Progenitor cell of endocrine pancreas (in vitro differentiated cells): ENCODE measurements around the gene CPLX1. TPM values are rescaled to one million over a fixed set of nuclear protein-coding genes. Genes with fewer than 3 reads are reported as not detected.

Experiments
- DNase-seq: peaks from one replicate; pipeline ENCODE4 v3.0.0; 2021; ENCODE audit warnings: low spot score; ENCODE audit not compliant: unreplicated experiment
- H3K27ac Mint-ChIP-seq: 2 replicates; pipeline ENCODE4 v1.8.0; 2021; ENCODE audit warnings: mild to moderate bottlenecking, moderate library complexity, mixed read lengths
- H3K27me3 Mint-ChIP-seq: 2 replicates; pipeline ENCODE4 v1.8.0; 2021; ENCODE audit warnings: mixed read lengths
- H3K36me3 Mint-ChIP-seq: 2 replicates; pipeline ENCODE4 v1.8.0; 2022; ENCODE audit warnings: mixed read lengths; ENCODE audit not compliant: insufficient read depth
- H3K4me1 Mint-ChIP-seq: 2 replicates; pipeline ENCODE4 v1.8.0; 2021; ENCODE audit warnings: low read depth, mixed read lengths
- H3K4me3 Mint-ChIP-seq: 2 replicates; pipeline ENCODE4 v1.8.0; 2021; ENCODE audit warnings: low read depth, mild to moderate bottlenecking, moderate library complexity, mixed read lengths
- H3K9me3 Mint-ChIP-seq: 2 replicates; pipeline ENCODE4 v1.8.0; 2021; ENCODE audit warnings: low read depth, mixed read lengths
- total RNA-seq: library from RNA; stranded (reverse); gene quantifications from 2 replicates; pipeline ENCODE4 v1.2.1, GENCODE V29; 2021
- TF ChIP-seq, protein P1 (sequence below): fragments of 200-600 bp; sonication (generic); IDR thresholded peaks from one replicate; pipeline ENCODE4 v1.5.0; 2021; ENCODE audit warnings: antibody characterized with exemption, mild to moderate bottlenecking; ENCODE audit not compliant: unreplicated experiment

CPLX1 gene
- total RNA-seq, 1 donor from 2014 or later = 1.4 TPM

DNA sequence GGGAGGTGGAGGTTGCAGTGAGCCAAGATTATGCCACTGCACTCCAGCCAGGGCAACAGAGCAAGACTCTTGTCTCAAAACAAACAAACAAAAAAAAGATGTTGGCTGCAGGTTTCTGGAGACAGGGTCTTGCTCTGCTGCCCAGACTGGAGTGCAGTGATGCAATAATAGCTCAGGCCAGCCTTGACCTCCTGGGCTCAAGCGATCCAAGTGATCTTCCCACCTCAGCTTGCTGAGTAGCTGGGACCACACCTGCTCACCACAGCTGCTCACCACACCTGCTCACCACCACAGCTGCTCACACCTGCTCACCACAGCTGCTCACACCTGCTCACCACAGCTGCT is 29.9 kb upstream of the CPLX1 start:
- Mint-ChIP-seq H3K4me1 (no peaks in the 10 kb centered on the region), H3K27ac (no peak overlapping the region), H3K27me3 (no peaks in the 10 kb centered on the region), H3K9me3 (no peaks in the 10 kb centered on the region), H3K36me3 (peaks cover 21% of the 10 kb centered on the region), H3K4me3 (no peak overlapping the region)
- DNase-seq = no peak
- TF ChIP-seq, protein P1, sequence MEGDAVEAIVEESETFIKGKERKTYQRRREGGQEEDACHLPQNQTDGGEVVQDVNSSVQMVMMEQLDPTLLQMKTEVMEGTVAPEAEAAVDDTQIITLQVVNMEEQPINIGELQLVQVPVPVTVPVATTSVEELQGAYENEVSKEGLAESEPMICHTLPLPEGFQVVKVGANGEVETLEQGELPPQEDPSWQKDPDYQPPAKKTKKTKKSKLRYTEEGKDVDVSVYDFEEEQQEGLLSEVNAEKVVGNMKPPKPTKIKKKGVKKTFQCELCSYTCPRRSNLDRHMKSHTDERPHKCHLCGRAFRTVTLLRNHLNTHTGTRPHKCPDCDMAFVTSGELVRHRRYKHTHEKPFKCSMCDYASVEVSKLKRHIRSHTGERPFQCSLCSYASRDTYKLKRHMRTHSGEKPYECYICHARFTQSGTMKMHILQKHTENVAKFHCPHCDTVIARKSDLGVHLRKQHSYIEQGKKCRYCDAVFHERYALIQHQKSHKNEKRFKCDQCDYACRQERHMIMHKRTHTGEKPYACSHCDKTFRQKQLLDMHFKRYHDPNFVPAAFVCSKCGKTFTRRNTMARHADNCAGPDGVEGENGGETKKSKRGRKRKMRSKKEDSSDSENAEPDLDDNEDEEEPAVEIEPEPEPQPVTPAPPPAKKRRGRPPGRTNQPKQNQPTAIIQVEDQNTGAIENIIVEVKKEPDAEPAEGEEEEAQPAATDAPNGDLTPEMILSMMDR = no peak

DNA sequence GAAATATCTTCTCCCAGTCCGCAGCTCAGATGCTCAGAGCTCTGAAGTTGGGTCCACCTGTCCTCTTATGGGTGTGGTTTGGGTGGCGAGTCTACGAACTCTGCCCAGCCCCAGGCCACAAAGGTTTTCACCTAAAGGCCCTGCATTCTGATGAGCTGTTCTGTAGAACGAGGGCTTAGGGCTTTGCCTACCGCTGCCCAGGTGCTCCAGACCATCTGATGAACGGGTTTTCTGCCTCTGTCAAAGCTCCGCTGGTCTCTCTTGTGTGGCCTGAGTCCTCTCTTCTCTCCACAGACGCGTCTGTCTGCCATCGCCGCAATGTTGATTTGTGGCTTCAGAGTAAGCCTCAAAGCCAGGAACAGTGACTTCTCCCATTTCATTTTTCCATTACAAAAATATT is 28.4 kb upstream of the CPLX1 start:
- peaks cover 18% of the 10 kb centered on the region for H3K36me3 Mint-ChIP-seq
- H3K9me3 Mint-ChIP-seq = no peaks in the 10 kb centered on the region
- no peak overlapping the region for H3K27ac Mint-ChIP-seq
- no peaks in the 10 kb centered on the region for H3K4me1 Mint-ChIP-seq
- no peaks in the 10 kb centered on the region for H3K27me3 Mint-ChIP-seq
- H3K4me3 Mint-ChIP-seq = no peak overlapping the region
- no peak for DNase-seq
- TF ChIP-seq, protein P1 = no peak

- H3K4me3 Mint-ChIP-seq = no peak overlapping the region
- no peaks in the 10 kb centered on the region for H3K27me3 Mint-ChIP-seq
- TF ChIP-seq, protein P1 = no peak
- peaks cover 18% of the 10 kb centered on the region for H3K36me3 Mint-ChIP-seq
- DNase-seq = no peak
- H3K9me3 Mint-ChIP-seq = no peaks in the 10 kb centered on the region
- H3K4me1 Mint-ChIP-seq = no peaks in the 10 kb centered on the region
- no peak overlapping the region for H3K27ac Mint-ChIP-seq
Measured at GRCh38 chr4:853416-853781, 27.5 kb upstream of the CPLX1 start.

- H3K27ac Mint-ChIP-seq = no peak overlapping the region
- H3K9me3 Mint-ChIP-seq = no peaks in the 10 kb centered on the region
- H3K4me3 Mint-ChIP-seq = no peak overlapping the region
- no peaks in the 10 kb centered on the region for H3K27me3 Mint-ChIP-seq
- no peak for DNase-seq
- H3K36me3 Mint-ChIP-seq = peaks cover 10% of the 10 kb centered on the region
- no peaks in the 10 kb centered on the region for H3K4me1 Mint-ChIP-seq
- TF ChIP-seq, protein P1 = no peak
Measured at GRCh38 chr4:851701-852430, 25.9 kb upstream of the CPLX1 start.

GRCh38 chr4:850323-850945 is 24.5 kb upstream of the CPLX1 start:
- no peak for DNase-seq
- Mint-ChIP-seq H3K36me3 (peaks cover 7% of the 10 kb centered on the region), H3K27me3 (no peaks in the 10 kb centered on the region), H3K4me1 (no peaks in the 10 kb centered on the region), H3K9me3 (no peaks in the 10 kb centered on the region), H3K4me3 (no peak overlapping the region), H3K27ac (no peak overlapping the region)
- TF ChIP-seq, protein P1 = no peak
